ENCODE results near the gene ASIC5.

DNA sequence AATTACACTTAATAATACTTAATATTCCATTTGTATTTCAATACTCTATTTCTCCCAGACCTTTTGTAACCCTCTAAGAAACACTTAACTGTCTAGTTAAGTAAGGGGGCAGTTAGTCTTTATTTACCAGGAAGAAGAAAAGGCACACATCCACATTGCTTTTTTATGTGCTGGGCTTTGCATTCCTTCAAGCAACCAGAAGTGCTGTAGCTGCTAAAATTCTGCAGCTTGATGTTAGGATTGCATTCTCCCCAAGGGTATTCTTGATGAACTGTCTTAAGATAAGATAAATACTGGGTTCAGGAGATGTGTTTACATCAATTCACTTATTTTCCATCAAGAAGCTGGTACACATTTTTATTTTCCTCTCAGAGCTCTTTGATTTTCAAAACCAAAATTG is 24.0 kb downstream of the ASIC5 start:
- TF ChIP-seq POLR2A (IDR thresholded peaks at IDR 0.05) (no peak), CTCF (IDR thresholded peaks at IDR 0.05 in 8 of 11, conservative IDR thresholded peaks at IDR 0.05 in 3 of 11) (no peak), POLR2AphosphoS5 (IDR thresholded peaks at IDR 0.05) (no peak)
